ENCODE results near the gene BLMH.

GRCh38 chr17:30211371-30211770 is 80.4 kb downstream of the BLMH start:
- TF ChIP-seq EZH2 (IDR thresholded peaks at IDR 0.05; ENCODE audit: insufficient read depth, low read length) = no peak
- TF ChIP-seq, protein P1, sequence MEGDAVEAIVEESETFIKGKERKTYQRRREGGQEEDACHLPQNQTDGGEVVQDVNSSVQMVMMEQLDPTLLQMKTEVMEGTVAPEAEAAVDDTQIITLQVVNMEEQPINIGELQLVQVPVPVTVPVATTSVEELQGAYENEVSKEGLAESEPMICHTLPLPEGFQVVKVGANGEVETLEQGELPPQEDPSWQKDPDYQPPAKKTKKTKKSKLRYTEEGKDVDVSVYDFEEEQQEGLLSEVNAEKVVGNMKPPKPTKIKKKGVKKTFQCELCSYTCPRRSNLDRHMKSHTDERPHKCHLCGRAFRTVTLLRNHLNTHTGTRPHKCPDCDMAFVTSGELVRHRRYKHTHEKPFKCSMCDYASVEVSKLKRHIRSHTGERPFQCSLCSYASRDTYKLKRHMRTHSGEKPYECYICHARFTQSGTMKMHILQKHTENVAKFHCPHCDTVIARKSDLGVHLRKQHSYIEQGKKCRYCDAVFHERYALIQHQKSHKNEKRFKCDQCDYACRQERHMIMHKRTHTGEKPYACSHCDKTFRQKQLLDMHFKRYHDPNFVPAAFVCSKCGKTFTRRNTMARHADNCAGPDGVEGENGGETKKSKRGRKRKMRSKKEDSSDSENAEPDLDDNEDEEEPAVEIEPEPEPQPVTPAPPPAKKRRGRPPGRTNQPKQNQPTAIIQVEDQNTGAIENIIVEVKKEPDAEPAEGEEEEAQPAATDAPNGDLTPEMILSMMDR (IDR thresholded peaks at IDR 0.05; ENCODE audit: insufficient read depth, low read depth, low read length) = no peak

All from astrocyte (in vitro differentiated cells and primary cell).